C1 segment of cervical spinal cord (tissue), 14 donors: Measurements from ENCODE around the gene FAM174C.

ENCODE experiments used
- DNase-seq, 14 donors: peaks; one replicate each; lab custom pipeline; 2025; lab: John Stamatoyannopoulos, UW

FAM174C gene

DNA sequence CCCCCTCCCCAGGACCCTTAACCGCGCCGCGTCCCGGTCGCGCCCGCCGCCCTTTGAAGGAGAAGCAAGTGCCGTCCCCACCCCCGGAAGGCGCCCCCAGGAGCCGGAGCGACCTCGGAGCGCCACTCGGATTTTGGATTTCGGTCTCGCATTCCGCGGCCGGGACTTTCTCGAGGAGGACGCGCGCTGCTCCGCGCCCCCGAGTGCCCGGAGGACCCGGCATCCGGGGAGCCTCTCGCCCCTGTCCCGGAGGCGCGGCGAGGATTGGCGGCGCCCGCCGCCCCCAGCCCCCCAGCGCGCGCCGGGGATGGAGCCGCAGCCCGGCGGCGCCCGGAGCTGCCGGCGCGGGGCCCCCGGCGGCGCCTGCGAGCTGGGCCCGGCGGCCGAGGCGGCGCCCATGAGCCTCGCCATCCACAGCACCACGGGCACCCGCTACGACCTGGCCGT lies 25.3 kb upstream of the FAM174C start:
- DNase-seq = no peak

DNA sequence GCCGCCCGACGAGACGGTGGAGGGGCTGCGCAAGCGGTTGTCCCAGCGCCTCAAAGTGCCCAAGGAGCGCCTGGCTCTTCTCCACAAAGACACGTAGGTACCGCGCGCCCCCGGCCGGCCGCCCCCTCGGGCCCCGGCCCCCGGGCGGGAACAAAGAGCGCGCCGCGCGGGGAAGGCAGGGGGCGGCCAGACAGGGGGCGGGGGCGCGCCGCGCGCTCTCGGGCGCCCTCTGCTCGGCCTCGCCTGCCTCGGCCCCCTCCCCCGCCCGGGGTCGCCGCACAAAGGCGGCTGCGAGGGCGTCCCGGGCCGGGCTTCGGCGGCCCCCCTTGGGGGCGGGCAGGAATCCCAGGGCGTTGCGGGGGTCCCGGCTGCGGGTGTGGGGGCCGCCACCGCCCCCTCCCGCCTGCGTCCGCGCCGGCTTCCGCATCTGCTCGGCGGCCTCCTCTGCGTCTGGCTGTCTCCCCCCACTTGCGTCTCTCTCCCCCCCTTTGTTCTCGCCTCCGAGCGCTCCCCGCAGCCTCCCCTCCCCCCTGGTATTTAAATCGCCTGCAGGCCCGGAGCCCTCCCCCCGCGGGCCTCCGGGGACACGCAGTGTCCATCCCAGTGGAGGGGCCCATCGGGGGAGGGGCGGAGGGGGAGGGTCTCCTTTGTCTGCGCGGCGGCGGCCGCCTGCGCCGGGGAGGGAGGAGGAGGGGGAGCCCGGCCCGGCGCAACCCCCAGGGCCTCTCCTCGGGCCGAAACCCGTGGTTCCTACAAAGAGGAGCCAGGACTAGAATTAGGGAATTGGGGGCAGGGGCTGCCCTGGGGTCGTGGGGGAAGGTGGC lies 24.7 kb upstream of the FAM174C start:
- DNase-seq = peak in 12 of 14 donors; percentile 23 to 75 (median 54)

DNA sequence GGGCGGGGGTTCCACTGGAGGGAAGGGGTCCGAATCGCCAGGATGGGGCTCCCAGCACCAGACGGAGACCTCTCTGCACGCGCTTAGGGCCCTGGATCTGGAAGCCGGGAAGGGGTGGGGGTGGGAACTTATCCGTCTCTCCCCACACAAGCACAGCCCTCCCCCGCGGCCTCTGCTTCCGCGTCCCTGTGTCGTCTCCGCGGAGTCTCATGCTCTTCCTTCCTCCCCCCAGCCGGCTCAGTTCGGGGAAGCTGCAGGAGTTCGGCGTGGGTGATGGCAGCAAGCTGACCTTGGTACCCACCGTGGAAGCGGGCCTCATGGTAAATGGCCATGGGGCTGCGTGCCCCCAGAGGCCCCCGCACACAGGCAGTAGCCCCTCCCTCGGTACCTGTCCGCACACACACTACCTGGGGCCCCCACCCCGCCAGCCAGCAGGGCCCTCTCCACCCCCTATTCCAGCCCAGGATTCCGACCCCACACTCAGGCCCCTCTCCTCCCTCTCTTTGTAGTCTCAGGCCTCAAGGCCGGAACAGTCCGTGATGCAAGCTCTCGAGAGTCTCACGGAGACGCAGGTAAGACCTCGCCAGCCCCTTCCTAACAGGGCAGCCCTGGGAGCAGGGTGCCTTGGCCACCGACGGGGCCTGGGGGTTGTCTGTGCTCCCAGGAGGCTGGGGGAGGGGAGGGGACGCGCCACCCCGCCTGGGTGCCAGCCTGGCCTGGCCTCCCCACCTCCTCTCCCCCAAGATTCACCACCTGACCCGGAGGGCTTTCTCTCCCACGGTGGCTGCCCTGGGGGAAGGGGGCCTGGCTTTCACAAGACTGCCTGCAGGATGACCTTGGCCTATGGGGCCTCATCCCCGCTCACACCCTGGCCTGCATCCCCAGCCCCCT lies 23.8 kb upstream of the FAM174C start:
- DNase-seq = peak in 11 of 14 donors; percentile 54 to 83 (median 67)

GRCh38 chr19:1252221-1252820 lies 23.0 kb upstream of the FAM174C start:
- peak in 13 of 14 donors; percentile 75 to 99 (median 92) for DNase-seq

DNA sequence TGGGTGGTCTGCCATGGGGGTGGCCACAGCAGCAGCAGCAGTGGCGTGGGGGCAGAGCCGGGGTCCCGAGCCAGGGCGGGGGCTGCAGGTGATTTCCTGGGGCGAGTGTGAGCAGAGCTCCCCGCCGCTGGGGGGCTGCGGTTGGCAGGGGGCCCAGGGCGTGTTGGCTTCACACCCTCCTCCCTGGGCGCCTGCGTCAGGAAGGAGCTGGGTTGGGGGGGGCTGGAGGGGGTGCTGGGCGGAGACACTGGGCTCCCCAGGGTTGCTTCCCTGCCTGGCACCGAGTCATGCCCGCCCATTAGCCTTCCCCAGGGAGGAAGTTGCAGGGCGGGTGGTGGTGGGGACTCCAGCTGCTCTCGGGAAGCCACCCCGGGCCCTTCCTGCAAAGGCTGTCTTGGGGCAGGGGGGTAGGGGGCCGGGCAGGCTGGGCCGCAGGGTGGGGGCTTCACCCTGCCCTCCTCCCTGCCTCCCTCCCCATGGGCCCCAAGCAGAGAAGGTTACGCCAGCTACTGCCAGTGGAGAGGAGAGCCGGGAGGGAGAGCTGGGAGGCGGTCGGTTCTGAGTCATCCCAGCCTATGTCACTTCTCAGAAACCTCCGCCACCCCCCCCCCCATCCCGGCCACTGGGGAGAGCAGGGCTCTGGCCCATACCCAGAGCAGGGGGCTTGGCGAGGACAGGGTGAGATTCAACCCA lies 22.4 kb upstream of the FAM174C start:
- DNase-seq = peak; percentile 80 to 99 (median 91)

DNA sequence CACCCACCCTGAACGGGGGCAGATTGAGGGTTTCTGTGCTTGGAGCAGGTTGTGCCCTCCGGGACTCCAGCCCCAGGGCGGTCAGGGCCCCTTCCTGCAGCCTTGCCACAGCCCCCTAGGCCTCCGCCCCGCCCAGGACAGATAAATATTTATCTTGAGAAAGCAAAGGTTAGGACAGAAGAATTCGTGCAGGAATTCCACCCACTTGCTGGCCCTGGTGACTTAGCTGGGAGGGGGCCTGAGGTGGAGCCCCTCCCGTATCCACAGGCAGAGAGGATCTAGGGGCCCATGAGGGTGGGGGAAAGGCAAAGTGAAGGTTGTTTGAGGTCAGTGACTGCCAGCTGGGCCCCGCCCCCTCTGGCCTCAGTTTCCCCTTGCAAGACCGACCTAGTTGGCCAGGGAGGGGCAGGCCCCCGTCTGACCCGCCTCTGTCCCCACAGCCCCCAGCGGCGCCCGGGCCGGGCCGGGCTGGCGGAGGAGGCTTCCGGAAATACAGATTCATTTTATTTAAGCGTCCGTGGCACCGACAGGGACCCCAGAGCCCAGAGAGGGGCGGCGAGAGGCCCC lies 21.7 kb upstream of the FAM174C start:
- no peak for DNase-seq

- peak in 9 of 14 donors; percentile 18 to 63 (median 34) for DNase-seq
These were observed 21.2 kb upstream of the FAM174C start for GRCh38 chr19:1254081-1254527.

- DNase-seq = peak in 1 of 14 donors; percentile 19
These were observed 20.7 kb upstream of the FAM174C start for GRCh38 chr19:1254530-1255185.

DNA sequence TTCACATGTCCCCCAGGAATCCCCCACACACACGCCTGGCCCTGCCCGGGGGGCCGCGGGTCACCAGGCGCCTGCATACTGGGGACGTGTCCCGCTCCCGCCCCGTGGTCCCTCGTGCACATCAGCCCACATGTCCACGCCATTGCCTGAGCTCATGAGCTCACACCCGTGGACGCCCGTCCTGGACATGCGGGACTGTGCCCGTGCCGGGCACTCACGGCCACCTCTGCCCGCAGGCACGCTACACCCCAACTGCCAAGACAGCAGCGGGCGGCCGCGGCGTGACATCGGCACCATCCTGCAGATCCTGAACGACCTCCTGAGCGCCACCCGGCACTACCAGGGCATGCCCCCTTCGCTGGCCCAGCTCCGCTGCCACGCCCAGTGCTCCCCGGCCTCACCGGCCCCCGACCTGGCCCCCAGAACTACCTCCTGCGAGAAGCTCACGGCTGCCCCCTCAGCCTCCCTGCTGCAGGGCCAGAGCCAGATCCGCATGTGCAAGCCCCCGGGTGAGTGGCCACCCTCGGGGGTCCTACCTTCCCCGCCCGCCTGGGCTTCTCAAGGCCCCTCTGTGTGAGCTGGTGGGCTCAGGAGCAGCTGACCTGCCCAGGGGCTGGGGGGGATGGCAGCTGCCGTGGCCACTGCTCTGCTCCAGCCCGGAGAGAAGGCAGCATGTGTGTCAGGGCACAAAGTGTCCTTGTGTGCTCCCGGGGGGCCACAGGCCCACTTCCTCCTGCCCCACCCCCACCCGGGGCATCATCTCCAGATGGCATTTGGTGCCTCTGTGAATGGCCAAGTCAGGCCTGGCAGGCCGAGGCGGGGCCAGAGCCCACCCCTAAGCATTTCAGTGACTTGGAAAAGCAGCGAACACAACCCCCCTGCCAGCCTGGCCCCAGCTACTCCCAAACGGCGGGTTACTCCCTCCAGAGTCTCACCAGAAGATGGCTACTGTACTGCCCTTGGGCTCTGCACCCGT lies 19.9 kb upstream of the FAM174C start:
- DNase-seq = peak in 13 of 14 donors; percentile 10 to 91 (median 58)

GRCh38 chr19:1256646-1257474 lies 18.5 kb upstream of the FAM174C start:
- DNase-seq = no peak

DNA sequence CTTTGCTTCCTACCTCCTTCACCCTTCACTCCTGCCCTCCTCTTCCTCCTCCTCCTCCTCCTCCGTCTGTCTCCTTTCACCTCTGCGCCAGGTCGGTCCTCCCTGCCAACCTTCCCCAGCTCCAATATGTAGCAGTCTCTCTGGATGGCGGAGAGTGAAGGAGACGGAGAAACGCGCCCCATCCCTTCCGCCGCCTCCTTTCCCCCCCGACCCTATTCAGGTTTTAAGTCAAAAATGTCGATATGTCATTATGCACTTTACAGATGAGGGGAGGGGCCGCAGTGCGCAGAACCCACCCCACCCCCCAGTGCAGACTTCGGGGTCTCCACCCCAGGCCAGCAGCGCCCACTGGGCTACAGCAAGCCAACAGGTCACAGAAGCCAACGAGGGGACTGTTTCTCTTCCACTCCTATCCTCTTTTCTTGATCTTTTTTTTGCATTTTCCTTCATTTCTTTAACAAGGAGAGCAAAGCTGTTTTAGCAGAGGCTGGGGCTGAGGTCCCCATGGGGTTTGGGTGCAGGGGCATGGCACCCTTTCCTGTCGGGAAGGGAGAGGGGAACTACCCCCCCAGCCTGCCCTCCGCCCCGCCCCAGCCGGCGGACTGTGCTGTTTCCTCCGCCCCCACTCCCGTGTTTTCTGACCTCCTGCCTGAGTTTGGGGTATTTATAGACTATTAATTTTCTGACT lies 17.7 kb upstream of the FAM174C start:
- no peak for DNase-seq

GRCh38 chr19:1258163-1258492 lies 17.2 kb upstream of the FAM174C start:
- no peak for DNase-seq

DNA sequence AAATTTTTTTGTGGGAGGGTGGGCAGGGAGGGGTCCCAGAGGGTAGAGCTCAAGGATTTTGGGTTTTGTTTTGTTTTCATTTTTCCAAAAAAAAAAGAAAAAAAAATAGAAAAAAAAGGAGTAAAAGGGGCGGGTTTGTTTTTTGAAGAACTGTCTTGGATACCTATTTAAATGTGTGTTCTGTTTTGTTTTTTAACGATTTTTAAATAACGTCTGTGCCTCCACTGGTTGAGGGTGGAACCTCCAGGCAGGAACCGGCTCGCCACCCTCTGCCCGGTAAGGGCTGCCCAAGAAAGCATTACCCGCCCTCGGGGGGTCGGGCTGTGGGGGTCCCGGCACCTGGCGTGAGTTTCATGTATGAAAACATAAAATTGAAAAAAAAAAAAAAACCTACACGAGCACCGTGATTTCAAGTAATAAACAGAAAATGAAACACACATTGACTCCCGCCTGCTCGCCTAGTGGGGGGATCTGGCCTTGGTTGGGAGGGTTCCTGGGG lies 16.6 kb upstream of the FAM174C start:
- no peak for DNase-seq

DNA sequence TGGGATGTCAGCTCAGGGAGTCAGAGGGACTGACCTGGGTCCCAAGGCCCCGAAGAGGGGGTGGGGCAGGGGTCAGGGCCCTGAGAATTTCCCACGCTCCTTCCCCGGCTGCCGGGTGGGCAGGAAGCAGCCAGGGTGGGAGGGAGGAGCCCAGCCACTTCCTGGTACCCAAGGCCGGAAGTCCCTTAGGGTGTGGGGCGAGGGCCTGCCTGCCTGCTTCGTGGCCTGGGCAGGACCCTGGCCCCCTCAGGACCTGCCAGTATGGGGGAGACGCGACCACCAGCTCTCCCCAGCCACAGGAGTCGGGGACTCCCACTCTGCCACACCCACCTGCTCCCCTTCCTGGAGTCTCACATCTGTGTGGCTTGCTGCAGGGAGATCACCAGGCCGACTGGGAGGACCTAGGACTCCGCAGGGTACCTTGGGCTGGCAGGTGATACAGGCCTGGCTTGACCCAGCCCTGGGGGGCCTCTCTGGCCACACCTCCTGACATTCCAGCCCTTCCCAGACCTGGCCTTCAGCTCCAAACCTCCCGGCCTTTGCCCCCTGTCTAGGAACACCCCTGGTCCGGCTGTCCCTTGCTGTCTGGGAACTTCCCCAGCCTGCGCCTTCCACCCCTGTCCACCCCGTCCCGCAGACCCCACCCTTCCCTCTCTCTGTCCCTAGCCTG lies 16.0 kb upstream of the FAM174C start:
- peak in 6 of 14 donors; percentile 25 to 67 (median 47) for DNase-seq

DNA sequence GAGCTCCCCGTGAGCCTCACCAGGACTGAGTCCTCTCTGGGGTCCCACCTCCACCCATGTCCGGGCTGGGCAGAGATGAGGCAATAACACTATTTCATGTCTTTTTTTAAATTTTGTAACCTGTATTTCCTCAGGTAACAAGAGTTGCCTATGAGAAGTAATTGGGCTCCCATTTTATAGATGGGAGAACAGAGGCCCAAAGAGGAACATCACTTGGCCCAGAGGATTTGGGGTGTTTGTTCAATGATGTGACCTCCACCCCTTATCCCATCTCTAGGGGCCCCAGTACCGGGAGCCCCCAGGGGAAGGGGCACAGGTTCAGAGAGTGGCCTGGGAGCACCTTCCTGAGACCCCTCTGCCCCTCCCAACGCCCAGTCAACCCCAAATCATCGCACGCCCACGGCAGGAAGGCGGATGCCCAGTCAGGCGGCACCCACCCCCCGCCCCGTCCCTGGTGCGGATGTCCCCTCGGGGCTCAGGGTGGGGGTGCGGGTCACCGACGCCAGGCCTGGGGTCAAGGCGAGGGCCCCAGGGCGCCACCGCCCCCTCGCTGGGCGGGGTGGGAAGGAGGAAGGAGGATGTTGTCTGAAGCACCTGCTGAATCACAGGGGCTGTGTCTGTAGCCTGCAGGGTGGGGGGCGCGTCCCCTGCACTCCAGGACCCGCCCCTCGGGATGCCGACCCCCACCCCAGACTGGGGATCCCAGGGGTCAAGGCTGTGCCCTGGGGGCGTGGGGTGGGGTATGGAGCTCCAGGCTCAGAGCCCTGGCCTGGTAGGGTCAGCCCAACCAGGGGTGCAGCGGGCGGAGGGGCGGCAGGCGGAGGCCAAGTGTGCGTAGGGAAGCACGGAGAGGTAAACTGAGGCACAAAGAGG lies 15.2 kb upstream of the FAM174C start:
- peak in 1 of 14 donors; percentile 55 for DNase-seq
